Tibial artery (tissue), 4 donors: ENCODE data around the gene FBXO24.

Experiments used
- DNase-seq, 2 donors: peaks; one replicate each; pipeline ENCODE4 v3.0.0-alpha.2; 2019
- H3K27ac ChIP-seq, 2 donors: fragments of 200-600 bp; sonication (generic) in 1 of 2; 1 replicate in 1 of 2; 2 replicates in 1 of 2; pipeline ENCODE4 v1.5.1; 2018 to 2019; ENCODE audit warnings: mild to moderate bottlenecking in 1 of 2
- H3K27me3 ChIP-seq, 2 donors: fragments of 200-600 bp; sonication (generic) in 1 of 2; one replicate each; pipeline versions ENCODE4 v1.5.1 to v1.6.0; 2016 to 2019
- H3K36me3 ChIP-seq, 3 donors: fragments of 200-600 bp; sonication (generic) in 2 of 3; one replicate each; pipeline ENCODE4 v1.5.1; 2016 to 2019; ENCODE audit warnings: mild to moderate bottlenecking in 2 of 3
- H3K4me1 ChIP-seq, 4 donors: fragments of 200-600 bp; sonication (generic) in 2 of 4; 1 replicate in 3 of 4; 2 replicates in 1 of 4; pipeline ENCODE4 v1.5.1; 2016 to 2019
- H3K4me3 ChIP-seq, 2 donors: fragments of 200-600 bp; sonication (generic) in 1 of 2; 1 replicate in 1 of 2; 2 replicates in 1 of 2; pipeline ENCODE4 v1.5.1; 2018 to 2019; ENCODE audit warnings: mild to moderate bottlenecking in 2 of 2
- H3K9me3 ChIP-seq, 3 donors: fragments of 200-600 bp; sonication (generic) in 1 of 3; one replicate each; pipeline ENCODE4 v1.5.1; 2016 to 2019
- intact Hi-C: fragments of 100-400 bp; cut with DNase I; formaldehyde crosslinking; loops from one replicate; pipeline ENCODE4 v1.15.0; 2023; ENCODE audit warnings: low total_unique reads
- TF ChIP-seq, protein P1 (sequence below), 2 experiments: fragments of 200-600 bp in 1 of 2; fragments of 450-650 bp in 1 of 2; IDR thresholded peaks; one replicate each; pipeline ENCODE4 v1.5.1; 2017 to 2019; ENCODE audit warnings: antibody characterized with exemption in 2 of 2, mild to moderate bottlenecking in 1 of 2, moderate library complexity in 1 of 2

The FBXO24 gene

DNA sequence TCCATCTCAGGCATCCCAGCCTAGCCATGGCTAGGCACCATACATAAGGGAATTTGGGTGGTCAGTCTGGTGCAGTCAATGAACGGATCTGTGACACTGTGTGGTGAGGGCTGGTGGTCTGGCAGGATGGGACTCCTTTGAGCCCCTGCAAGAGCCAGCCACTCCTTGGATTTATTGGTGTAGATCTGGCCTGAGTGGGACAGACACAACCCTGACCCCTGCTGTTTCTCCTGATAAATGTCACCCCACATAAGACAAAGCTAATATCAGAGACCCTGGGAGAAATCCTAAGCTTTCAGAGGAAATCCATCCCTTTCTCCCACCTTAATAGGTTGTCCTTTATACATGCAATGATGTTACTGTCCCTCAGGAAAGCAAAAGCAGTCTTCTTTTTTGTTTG is 2.3 kb downstream of the FBXO24 start:
- no peaks in the 10 kb centered on the region for H3K36me3 ChIP-seq
- no peak overlapping the region for H3K4me3 ChIP-seq
- TF ChIP-seq, protein P1, sequence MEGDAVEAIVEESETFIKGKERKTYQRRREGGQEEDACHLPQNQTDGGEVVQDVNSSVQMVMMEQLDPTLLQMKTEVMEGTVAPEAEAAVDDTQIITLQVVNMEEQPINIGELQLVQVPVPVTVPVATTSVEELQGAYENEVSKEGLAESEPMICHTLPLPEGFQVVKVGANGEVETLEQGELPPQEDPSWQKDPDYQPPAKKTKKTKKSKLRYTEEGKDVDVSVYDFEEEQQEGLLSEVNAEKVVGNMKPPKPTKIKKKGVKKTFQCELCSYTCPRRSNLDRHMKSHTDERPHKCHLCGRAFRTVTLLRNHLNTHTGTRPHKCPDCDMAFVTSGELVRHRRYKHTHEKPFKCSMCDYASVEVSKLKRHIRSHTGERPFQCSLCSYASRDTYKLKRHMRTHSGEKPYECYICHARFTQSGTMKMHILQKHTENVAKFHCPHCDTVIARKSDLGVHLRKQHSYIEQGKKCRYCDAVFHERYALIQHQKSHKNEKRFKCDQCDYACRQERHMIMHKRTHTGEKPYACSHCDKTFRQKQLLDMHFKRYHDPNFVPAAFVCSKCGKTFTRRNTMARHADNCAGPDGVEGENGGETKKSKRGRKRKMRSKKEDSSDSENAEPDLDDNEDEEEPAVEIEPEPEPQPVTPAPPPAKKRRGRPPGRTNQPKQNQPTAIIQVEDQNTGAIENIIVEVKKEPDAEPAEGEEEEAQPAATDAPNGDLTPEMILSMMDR (IDR thresholded peaks at IDR 0.05), result peak in 1 of 2 experiments; percentile 22
- no peak overlapping the region for H3K27ac ChIP-seq
- intact Hi-C loops, result loop anchor here (5.0 kb wide), 1 partner anchor 89 kb away; no protein-coding TSS in a partner anchor
- H3K9me3 ChIP-seq, result no peaks in the 10 kb centered on the region
- no peak for DNase-seq
- peaks cover 0 to 32% (median 25%) of the 10 kb centered on the region in 4 donors for H3K4me1 ChIP-seq
- peaks cover 0 to 29% of the 10 kb centered on the region in 2 donors for H3K27me3 ChIP-seq

GRCh38 chr7:100589341-100589947 is 3.3 kb downstream of the FBXO24 start:
- Histone ChIP-seq H3K27me3 (peaks cover 0 to 29% of the 10 kb centered on the region in 2 donors), H3K4me3 (no peak overlapping the region), H3K4me1 (peaks cover 0 to 22% (median 17%) of the 10 kb centered on the region in 4 donors), H3K27ac (no peak overlapping the region), H3K9me3 (no peaks in the 10 kb centered on the region), H3K36me3 (no peaks in the 10 kb centered on the region)
- no peak for DNase-seq
- intact Hi-C loops, result loop anchor here (5.0 kb wide), 1 partner anchor 88 kb away; no protein-coding TSS in a partner anchor
- TF ChIP-seq, protein P1 (IDR thresholded peaks at IDR 0.05), result no peak

DNA sequence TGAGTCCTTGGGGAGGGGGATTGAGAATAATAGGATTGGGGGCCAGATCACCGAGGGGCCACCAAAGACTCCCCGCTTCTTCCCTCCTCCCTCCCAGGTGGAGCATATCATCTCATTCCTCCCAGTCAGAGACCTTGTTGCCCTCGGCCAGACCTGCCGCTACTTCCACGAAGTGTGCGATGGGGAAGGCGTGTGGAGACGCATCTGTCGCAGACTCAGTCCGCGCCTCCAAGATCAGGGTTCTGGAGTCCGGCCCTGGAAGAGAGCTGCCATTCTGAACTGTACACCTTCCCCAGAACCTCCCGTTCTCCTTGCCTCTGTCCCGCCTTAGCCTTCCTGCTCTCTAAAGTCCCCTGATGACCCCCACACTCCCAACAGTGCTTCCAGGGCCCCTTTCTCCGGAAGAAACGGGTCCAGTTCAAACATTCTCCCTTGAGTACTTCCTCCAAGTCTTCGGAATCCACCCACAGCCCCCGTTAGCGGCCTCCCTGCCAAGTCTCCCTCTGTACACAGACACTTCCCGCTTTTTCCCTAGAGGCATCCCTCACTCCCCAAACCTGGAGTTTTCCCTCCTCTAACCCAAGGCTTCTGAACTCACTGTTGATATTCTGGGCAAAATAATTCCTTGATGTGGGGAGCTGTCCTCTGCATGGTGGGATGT is 4.1 kb downstream of the FBXO24 start:
- Histone ChIP-seq H3K4me1 (peaks cover 0 to 15% (median 9%) of the 10 kb centered on the region in 4 donors), H3K27ac (no peak overlapping the region), H3K27me3 (peaks cover 0 to 29% of the 10 kb centered on the region in 2 donors), H3K36me3 (no peaks in the 10 kb centered on the region), H3K9me3 (no peaks in the 10 kb centered on the region), H3K4me3 (no peak overlapping the region)
- intact Hi-C loops, result no loop called here
- no peak for DNase-seq
- TF ChIP-seq, protein P1 (IDR thresholded peaks at IDR 0.05), result no peak

DNA sequence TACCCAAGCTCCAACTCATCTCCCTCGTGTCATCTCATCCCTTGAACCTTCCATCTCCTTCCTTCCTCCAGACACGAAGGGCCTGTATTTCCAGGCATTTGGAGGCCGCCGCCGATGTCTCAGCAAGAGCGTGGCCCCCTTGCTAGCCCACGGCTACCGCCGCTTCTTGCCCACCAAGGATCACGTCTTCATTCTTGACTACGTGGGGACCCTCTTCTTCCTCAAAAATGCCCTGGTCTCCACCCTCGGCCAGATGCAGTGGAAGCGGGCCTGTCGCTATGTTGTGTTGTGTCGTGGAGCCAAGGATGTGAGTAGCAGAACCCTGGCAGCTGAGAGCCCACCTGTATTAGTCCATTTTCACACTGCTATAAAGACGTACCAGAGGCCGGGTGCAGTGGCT is 5.5 kb downstream of the FBXO24 start:
- intact Hi-C loops, result no loop called here
- Histone ChIP-seq H3K4me1 (peaks cover 0 to 9% (median 6%) of the 10 kb centered on the region in 4 donors), H3K27me3 (peaks cover 0 to 29% of the 10 kb centered on the region in 2 donors), H3K9me3 (no peaks in the 10 kb centered on the region), H3K4me3 (no peak overlapping the region), H3K36me3 (no peaks in the 10 kb centered on the region), H3K27ac (no peak overlapping the region)
- no peak for DNase-seq
- TF ChIP-seq, protein P1 (IDR thresholded peaks at IDR 0.05), result no peak

- TF ChIP-seq, protein P1 (IDR thresholded peaks at IDR 0.05), result no peak
- no peak overlapping the region for H3K4me3 ChIP-seq
- no peak overlapping the region for H3K27ac ChIP-seq
- H3K9me3 ChIP-seq, result no peaks in the 10 kb centered on the region
- no peak for DNase-seq
- peaks cover 0 to 24% of the 10 kb centered on the region in 2 donors for H3K27me3 ChIP-seq
- peaks cover 0 to 3% (median 1%) of the 10 kb centered on the region in 4 donors for H3K4me1 ChIP-seq
- H3K36me3 ChIP-seq, result no peaks in the 10 kb centered on the region
- intact Hi-C loops, result no loop called here
These were observed 9.1 kb downstream of the FBXO24 start for GRCh38 chr7:100595188-100595587.
